Germinal center (tissue), 1 donor: Measurements from ENCODE around the gene ASXL2.
"Not testable (repeated sequence)": the region's sequence is repeated elsewhere in the genome, so short reads cannot be mapped to it uniquely, and the experiment has no call there.

ENCODE experiments used
- DNase-seq: peaks from one replicate; pipeline ENCODE4 v3.0.0; 2012; ENCODE audit warnings: mixed read lengths, low spot score

The ASXL2 gene

GRCh38 chr2:25736899-25737515, 141.3 kb downstream of the ASXL2 start:
- DNase-seq: no peak

DNA sequence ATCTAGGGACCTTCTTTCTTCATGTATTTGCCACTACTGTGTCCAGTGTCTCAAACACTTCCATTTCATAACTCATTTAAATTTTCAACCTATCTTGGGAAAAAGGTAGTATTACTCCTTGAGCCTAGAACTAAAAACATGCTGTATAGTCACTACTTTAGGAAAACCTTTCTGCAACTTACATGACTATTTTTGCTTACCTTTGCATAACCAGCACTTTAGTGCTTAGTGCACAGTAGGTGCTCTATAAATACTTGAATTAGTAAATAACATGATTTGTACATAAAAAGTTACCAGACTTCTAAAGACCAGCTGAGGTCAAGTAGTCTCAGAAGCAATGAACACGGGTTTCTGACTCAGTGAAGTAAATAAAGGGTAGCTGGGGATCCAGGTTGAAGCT, 142.5 kb downstream of the ASXL2 start:
- no peak for DNase-seq

DNA sequence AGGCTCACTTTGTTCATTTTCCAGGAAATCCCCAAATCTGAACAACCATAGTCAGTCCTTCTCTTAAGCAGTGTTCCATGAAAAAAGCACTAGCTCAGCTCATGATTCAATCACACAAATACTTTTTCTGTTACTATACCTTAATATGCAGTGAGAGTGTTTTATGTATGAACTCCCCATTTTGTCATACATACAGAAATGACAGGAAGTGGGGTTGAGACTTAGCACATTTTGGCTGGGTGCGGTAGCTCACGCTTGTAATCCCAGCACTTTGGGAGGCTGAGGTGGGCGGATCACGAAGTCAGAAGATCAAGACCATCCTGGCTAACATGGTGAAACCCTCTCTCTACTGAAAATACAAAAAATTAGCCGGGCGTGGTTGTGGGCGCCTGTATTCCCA, 149.7 kb downstream of the ASXL2 start:
- DNase-seq: no peak

DNA sequence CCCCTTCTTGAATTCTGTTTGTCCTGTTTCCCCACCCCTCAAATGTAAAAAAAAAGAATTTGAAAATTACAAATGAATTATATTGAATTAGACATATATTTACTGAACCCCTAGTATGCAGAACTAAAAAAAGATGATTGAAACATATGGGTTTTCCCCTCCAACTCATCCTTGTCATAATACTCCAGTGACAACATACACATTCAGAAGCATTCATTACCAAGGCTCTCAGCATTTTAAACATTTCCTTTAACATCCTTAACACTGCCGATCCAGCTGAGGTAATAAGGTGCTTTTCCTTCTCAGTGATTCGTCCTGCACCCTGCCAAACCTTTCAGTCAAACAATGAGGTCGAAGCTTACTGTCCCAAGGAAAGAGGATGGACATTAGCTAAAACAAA, 151.8 kb downstream of the ASXL2 start:
- DNase-seq: no peak

DNA sequence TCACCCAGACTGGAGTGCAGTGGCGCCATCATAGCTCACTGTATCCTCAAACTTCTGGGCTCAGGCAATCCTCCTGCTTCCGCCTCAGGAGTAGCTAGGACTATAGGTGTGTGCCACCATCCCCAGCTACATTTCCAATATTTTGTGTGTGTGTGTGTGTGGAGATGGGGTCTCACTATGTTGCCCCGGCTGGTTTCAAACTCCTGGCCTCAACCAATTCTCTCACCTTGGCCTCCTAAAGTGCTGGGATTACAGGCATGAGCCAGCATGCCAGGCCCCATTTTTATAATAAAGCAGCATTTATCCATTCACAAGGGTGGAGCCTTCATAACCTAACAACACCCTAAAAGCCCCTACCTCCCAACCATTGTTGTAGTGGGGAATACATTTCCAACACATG, 152.4 kb downstream of the ASXL2 start:
- DNase-seq: no peak

- no peak for DNase-seq
These were observed 153.5 kb downstream of the ASXL2 start for GRCh38 chr2:25724756-25725155.

DNA sequence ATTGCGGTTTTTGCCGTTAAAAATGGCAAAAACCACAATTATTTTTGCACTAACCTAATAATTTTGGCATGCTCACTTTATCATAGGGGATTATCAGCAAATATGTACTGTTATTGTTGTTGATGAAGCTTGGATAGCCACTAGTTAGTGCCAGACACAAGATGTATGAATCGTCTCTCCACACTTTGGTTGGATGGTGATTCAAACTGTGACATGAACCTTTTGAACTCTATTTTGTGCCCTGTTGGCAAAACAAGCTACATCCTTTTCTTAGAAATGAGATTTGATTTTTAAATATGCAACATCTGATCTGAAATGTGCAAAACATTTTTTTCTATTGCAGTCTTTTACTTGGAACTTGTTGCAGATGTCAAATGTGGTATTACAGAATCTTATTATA, 156.1 kb downstream of the ASXL2 start:
- DNase-seq: no peak

DNA sequence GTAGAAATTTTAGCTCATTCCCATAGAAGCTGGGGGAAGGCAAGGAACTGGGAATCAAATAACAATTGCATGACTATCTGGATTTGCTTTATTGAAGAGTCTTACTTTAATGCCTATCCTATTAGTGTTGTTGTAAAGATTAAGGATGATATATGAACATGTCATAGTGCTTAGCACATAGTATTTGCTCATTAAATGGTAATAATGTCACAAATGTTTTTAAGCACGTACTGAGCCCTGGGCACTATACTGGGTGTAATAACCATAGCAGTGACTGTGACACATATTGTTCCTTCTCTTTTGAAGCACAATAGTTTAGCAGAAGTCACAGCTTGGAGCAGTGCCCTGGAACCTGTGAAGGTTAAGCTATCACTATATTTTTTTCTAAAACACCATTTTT, 157.7 kb downstream of the ASXL2 start:
- no peak for DNase-seq

GRCh38 chr2:25714740-25715139, 163.5 kb downstream of the ASXL2 start:
- DNase-seq: no peak

DNA sequence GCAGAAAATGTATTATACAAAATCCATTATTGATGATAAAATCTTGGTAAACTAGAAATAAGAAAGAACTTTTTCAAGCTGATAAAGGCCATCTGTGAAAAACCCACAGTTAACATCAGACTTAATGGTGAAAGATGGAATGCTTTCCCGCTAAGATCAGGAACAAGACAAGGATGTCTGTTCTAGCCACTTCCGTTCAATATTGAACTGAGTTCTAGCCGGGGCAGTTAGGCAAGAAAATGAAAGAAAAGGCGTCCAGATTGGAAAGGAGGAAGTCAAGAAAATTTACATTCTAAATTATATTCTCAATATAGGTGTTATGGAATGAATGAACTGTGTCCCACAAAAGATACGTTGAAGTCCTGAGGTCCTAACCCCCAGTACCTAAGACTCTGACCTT, 165.8 kb downstream of the ASXL2 start:
- no peak for DNase-seq

DNA sequence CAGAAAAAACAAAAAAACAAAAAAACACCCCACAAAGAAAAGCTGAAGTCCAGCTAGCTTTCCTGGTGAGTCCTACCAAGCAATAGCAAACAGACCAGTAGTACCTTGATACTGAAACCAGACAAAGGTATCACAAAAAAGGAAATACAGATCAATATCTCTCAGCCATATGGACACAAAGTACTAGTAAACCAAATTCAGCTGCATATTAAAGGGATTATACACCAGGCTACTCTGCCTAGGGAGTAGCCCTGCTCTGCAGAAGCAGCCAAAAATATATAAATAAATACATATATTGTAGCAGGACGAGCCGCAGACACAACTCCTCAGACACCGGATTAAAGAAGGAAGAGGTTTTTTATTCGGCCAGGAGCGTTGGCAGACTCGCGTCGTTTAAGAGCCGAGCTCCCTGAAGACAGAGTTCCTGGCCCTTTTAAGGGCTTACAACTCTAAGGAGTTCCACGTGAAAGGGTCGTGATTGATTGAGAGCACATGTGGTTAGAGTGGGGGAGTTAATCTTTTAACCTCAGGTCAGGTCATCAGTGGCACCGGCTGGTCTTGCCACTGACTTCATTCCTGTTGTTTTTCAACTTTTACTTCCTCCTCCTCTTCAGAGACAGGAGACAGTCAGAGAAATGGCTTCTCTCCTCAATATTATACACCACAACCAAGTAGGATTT, 166.5 kb downstream of the ASXL2 start:
- DNase-seq: no peak

GRCh38 chr2:25710750-25711149, 167.5 kb downstream of the ASXL2 start:
- DNase-seq: no peak

DNA sequence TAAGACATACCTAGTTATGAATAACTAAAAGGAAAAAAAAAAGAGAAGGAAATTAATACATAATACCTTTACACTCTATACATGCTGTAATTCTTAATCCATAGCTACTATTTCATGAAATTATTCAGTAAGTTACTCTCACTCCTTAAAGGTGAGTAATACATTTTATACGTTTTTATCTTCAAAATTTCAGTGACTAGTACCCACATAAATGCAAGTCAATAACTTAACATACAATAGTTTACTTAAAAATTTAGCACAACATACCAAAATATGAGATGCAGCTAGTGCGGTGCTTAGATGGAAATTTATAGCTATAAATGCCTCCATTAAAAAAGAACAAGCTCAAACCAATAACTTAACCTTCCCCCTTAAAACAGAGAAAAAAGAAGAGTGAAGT, 168.9 kb downstream of the ASXL2 start:
- no peak for DNase-seq

- DNase-seq: no peak
These were observed 170.2 kb downstream of the ASXL2 start for GRCh38 chr2:25707927-25708590.

GRCh38 chr2:25705575-25705974, 172.7 kb downstream of the ASXL2 start:
- DNase-seq: not testable (repeated sequence)

DNA sequence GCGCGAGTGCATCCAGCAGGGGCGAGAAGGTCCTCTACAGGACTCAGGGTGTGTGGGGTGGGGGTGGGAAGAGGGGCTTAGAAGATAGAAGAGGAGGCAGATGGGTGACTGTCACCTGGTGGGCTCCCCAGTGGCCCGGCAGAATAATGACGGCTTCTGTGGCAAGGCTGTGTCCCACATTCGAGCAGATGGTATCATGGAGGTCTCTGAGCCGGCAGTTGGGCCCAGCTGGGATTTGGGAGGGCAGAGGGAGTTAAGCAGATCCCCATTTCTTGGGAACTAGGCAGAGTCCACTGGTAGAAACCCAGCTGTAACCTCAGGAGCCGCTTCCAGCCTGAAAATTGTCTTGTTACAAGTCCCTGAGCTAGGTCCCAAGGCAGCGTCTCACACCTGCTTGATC, 176.5 kb downstream of the ASXL2 start:
- no peak for DNase-seq

GRCh38 chr2:25700221-25700660, 178.0 kb downstream of the ASXL2 start:
- DNase-seq: peak; percentile 30

GRCh38 chr2:25699216-25699615, 179.1 kb downstream of the ASXL2 start:
- no peak for DNase-seq

- no peak for DNase-seq
These were observed 179.5 kb downstream of the ASXL2 start for GRCh38 chr2:25698752-25699151.

DNA sequence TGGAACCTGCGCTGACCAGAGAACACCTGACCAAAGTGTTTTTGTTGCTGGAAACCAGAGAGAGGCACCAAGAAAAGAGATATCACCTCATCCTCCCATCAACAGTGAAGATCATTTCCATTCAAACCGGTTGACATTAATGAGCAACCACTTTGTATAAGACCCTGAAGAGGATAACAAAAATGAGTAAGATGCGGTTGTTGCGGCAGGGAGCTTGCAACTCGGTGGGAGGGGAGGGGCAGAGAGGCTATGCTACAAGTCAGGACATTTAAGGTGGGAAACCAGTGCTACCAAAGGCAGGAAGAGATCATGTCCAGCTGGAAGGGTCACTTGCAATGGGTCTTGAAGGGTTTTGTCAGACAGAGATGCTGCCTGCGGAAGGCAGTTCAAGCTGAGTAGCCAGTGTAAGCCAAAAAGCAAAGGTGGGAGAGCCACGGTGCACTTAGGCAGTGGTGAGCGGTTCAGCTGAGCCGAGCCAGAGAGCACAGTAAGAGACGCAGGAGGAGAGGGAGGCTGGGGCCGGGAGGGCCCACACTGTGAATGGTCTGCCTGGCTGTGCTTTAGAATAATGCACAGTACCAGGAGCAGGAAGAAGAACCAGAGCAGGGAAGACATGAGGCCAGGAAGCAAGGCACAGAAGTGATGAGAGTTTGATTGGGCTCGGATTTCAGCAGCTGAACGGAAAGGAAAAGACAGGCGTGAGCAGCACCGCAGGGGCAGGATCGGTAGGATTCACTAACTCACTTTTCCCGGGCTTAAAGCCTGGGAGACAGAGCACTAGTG, 180.5 kb downstream of the ASXL2 start:
- DNase-seq: no peak

DNA sequence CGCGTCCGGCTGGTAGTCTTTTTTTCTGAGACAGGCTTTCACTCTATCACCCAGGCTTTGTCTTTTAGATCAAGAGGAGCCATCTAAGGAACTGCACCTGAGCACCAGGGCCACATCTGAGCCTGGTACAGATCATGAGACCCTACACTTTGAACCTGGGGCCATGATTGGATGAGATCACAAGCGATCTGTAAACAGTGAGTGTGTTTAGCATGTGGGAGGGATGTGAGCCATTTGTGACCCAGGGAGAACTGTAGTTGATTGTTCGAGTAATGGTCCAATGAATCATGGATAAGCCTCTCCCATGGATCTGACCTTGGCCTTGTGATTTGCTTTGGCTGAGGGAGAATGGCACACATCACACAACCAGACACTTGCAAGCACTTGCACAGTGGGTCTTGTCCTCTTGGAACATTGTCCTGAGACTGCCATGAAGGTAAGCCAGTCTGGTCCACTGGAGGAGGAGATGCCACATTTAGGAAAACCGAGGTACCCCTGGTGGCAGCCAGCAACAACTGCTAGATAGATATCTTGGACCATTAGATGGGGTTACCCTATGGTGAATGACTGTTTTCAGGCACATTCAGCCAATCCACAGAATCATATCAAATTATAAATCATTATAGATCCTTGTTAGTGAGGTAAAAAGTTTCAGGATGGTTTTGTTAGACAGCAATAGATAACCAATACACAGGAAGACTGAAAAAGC, 185.4 kb downstream of the ASXL2 start:
- no peak for DNase-seq

DNA sequence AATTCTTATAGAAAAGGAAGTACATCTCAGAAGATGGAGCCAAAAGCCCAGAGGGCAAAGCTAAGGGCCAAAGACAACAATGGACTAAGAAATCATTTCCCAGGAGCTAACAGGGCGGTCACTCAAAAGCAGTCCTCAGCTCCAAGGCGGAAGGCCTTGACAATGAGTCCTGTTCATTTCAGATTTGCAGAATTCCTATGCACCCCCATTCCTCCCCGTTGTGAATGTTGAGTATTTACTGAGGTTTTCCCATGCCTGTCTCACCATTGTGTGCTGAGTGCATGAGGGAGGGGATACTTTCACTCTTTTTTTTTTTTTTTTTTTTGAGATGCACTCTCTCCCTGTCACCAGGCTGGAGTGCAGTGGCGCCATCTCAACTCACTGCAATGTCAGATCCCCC, 186.1 kb downstream of the ASXL2 start:
- DNase-seq: no peak
